Measurements from ENCODE around the gene INTS11. TPM values are rescaled to one million over a fixed set of nuclear protein-coding genes. Genes with fewer than 3 reads are reported as not detected.

INTS11 gene
- total and polyA plus RNA-seq, 4 donors: 26.3 to 40.5 (median 34.5) TPM

GRCh38 chr1:1364266-1364665 lies 39.8 kb upstream of the INTS11 start (continued):
- no peak for TF ChIP-seq YY1 (IDR thresholded peaks at IDR 0.05)
- TF ChIP-seq TAF1 (conservative IDR thresholded peaks at IDR 0.05): no peak
- TF ChIP-seq FOXA1 (IDR thresholded peaks at IDR 0.05): no peak
- no peak for TF ChIP-seq REST (IDR thresholded peaks at IDR 0.05)
- TF ChIP-seq HNF4G (IDR thresholded peaks at IDR 0.05): no peak

- Histone ChIP-seq H3K4me3 (ENCODE audit: low read depth in 1 of 3, low read length in 3 of 3) (no peak overlapping the region), H3K4me1 (ENCODE audit: control insufficient read depth in 4 of 4, insufficient read depth in 4 of 4, low read length in 3 of 4) (no peaks in the 10 kb centered on the region), H3K27ac (ENCODE audit: low read depth in 1 of 2, low read length in 2 of 2) (no peak overlapping the region), H3K36me3 (ENCODE audit: control insufficient read depth in 4 of 4, insufficient read depth in 3 of 4, low read depth in 1 of 4, low read length in 3 of 4) (no peaks in the 10 kb centered on the region), H3K27me3 (ENCODE audit: control insufficient read depth in 4 of 4, insufficient read depth in 4 of 4, low read length in 3 of 4) (no peaks in the 10 kb centered on the region), H3K9me3 (ENCODE audit: control insufficient read depth in 4 of 4, low read length in 3 of 4) (no peaks in the 10 kb centered on the region), H3K9ac (ENCODE audit: low read depth in 1 of 2, low read length in 2 of 2) (no peak overlapping the region)
- TF ChIP-seq EGR1 (IDR thresholded peaks at IDR 0.05; ENCODE audit: low read depth in 2 of 2) (no peak), REST (IDR thresholded peaks at IDR 0.05) (no peak), SP1 (IDR thresholded peaks at IDR 0.05) (no peak), JUND (IDR thresholded peaks at IDR 0.05) (no peak), GABPA (IDR thresholded peaks at IDR 0.05 in 1 of 2, conservative IDR thresholded peaks at IDR 0.05 in 1 of 2) (no peak)
- 39% methylated on average over 13 of the region's 13 CpGs for WGBS
- DNase-seq (ENCODE audit: low spot score): no peak
Measured at GRCh38 chr1:1361982-1362423, 37.5 kb upstream of the INTS11 start.

- 80% methylated on average over 35 of the region's 35 CpGs for WGBS
- H3K4me3 ChIP-seq (ENCODE audit: low read depth in 1 of 3, low read length in 3 of 3): no peak overlapping the region
- H3K27ac ChIP-seq (ENCODE audit: low read depth in 1 of 2, low read length in 2 of 2): no peak overlapping the region
- H3K27me3 ChIP-seq (ENCODE audit: control insufficient read depth in 4 of 4, insufficient read depth in 4 of 4, low read length in 3 of 4): no peaks in the 10 kb centered on the region
- DNase-seq (ENCODE audit: low spot score): no peak
- TF ChIP-seq MAX (IDR thresholded peaks at IDR 0.05) (no peak), YY1 (IDR thresholded peaks at IDR 0.05) (no peak), ATF3 (IDR thresholded peaks at IDR 0.05) (no peak), EGR1 (IDR thresholded peaks at IDR 0.05; ENCODE audit: low read depth in 2 of 2) (no peak), GABPA (IDR thresholded peaks at IDR 0.05 in 1 of 2, conservative IDR thresholded peaks at IDR 0.05 in 1 of 2) (no peak)
- no peaks in the 10 kb centered on the region for H3K9me3 ChIP-seq (ENCODE audit: control insufficient read depth in 4 of 4, low read length in 3 of 4)
- no peak overlapping the region for H3K9ac ChIP-seq (ENCODE audit: low read depth in 1 of 2, low read length in 2 of 2)
- H3K36me3 ChIP-seq (ENCODE audit: control insufficient read depth in 4 of 4, insufficient read depth in 3 of 4, low read depth in 1 of 4, low read length in 3 of 4): no peaks in the 10 kb centered on the region
- no peaks in the 10 kb centered on the region for H3K4me1 ChIP-seq (ENCODE audit: control insufficient read depth in 4 of 4, insufficient read depth in 4 of 4, low read length in 3 of 4)
Measured at GRCh38 chr1:1361233-1361981, 36.9 kb upstream of the INTS11 start.

All from liver (tissue), 9 donors.